Measurements from ENCODE around the gene DENND1A.

GRCh38 chr9:123437201-123437600 lies 492.7 kb downstream of the DENND1A start:
- TF ChIP-seq, protein P1, sequence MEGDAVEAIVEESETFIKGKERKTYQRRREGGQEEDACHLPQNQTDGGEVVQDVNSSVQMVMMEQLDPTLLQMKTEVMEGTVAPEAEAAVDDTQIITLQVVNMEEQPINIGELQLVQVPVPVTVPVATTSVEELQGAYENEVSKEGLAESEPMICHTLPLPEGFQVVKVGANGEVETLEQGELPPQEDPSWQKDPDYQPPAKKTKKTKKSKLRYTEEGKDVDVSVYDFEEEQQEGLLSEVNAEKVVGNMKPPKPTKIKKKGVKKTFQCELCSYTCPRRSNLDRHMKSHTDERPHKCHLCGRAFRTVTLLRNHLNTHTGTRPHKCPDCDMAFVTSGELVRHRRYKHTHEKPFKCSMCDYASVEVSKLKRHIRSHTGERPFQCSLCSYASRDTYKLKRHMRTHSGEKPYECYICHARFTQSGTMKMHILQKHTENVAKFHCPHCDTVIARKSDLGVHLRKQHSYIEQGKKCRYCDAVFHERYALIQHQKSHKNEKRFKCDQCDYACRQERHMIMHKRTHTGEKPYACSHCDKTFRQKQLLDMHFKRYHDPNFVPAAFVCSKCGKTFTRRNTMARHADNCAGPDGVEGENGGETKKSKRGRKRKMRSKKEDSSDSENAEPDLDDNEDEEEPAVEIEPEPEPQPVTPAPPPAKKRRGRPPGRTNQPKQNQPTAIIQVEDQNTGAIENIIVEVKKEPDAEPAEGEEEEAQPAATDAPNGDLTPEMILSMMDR (IDR thresholded peaks at IDR 0.05): no peak
- no peak for TF ChIP-seq EZH2 (IDR thresholded peaks at IDR 0.05)
